ENCODE results near the gene SV2C.

DNA sequence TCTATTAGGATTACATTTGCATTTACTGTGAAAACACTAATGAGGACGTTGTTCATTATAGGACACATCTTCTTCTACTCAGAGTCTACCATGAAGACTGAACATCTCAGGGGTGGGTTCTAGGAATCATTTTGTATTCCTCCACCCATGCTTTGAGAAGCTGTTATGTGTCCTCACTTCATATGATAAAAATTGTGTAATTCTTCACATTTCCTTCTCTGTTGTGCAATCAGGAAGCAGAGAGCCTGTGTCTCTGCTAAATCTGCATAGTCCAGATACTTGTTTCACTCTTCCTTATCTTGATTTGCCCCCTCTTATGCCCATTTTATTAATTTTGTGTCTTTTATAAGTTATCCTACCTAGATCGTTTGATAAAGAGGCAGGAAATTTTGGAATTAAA, 222.1 kb downstream of the SV2C start:
- TF ChIP-seq POLR2A (IDR thresholded peaks at IDR 0.05) (no peak), POLR2AphosphoS5 (IDR thresholded peaks at IDR 0.05; ENCODE audit: insufficient read depth in 1 of 2, low read depth in 1 of 2) (no peak)

All from vagina (tissue), 2 donors.